ENCODE measurements around the gene TFDP1. TPM values are rescaled to one million over a fixed set of nuclear protein-coding genes. Genes with fewer than 3 reads are reported as not detected.

TFDP1 gene
- total RNA-seq, 3 donors from 2014 or later (not counting 1 experiment from before 2014, with no cell fraction given), result 26.3 to 44.3 (median 29.2) TPM

GRCh38 chr13:113601166-113602070, 16.9 kb downstream of the TFDP1 start:
- Mint-ChIP-seq H3K9me3 (no peaks in the 10 kb centered on the region), H3K4me3 (no peak overlapping the region), H3K4me1 (peaks cover 29 to 48% of the 10 kb centered on the region in 2 donors), H3K27me3 (ENCODE audit: low read depth in 2 of 2) (no peaks in the 10 kb centered on the region), H3K27ac (no peak overlapping the region), H3K36me3 (no peaks in the 10 kb centered on the region)
- TF ChIP-seq, protein P1, sequence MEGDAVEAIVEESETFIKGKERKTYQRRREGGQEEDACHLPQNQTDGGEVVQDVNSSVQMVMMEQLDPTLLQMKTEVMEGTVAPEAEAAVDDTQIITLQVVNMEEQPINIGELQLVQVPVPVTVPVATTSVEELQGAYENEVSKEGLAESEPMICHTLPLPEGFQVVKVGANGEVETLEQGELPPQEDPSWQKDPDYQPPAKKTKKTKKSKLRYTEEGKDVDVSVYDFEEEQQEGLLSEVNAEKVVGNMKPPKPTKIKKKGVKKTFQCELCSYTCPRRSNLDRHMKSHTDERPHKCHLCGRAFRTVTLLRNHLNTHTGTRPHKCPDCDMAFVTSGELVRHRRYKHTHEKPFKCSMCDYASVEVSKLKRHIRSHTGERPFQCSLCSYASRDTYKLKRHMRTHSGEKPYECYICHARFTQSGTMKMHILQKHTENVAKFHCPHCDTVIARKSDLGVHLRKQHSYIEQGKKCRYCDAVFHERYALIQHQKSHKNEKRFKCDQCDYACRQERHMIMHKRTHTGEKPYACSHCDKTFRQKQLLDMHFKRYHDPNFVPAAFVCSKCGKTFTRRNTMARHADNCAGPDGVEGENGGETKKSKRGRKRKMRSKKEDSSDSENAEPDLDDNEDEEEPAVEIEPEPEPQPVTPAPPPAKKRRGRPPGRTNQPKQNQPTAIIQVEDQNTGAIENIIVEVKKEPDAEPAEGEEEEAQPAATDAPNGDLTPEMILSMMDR (IDR thresholded peaks at IDR 0.05), result no peak
- H3K4me3 ChIP-seq (ENCODE audit: low read length), result no peak overlapping the region
- peaks cover 4% of the 10 kb centered on the region for H3K9me3 ChIP-seq (ENCODE audit: control insufficient read depth, insufficient read depth, low read length)
- no peaks in the 10 kb centered on the region for H3K27me3 ChIP-seq (ENCODE audit: control insufficient read depth, insufficient read depth, low read length)
- intact Hi-C loops (cut with micrococcal nuclease), result no loop called here
- no peaks in the 10 kb centered on the region for H3K36me3 ChIP-seq (ENCODE audit: control insufficient read depth, insufficient read depth, low read length)
- no peak for DNase-seq
- H3K4me1 ChIP-seq (ENCODE audit: control insufficient read depth, insufficient read depth, low read length), result peaks cover 14% of the 10 kb centered on the region
- no peak for ATAC-seq
- H3K27ac ChIP-seq (ENCODE audit: low read length), result no peak overlapping the region
- WGBS (ENCODE audit: insufficient coverage), result 96% methylated on average over 28 of the region's 28 CpGs

DNA sequence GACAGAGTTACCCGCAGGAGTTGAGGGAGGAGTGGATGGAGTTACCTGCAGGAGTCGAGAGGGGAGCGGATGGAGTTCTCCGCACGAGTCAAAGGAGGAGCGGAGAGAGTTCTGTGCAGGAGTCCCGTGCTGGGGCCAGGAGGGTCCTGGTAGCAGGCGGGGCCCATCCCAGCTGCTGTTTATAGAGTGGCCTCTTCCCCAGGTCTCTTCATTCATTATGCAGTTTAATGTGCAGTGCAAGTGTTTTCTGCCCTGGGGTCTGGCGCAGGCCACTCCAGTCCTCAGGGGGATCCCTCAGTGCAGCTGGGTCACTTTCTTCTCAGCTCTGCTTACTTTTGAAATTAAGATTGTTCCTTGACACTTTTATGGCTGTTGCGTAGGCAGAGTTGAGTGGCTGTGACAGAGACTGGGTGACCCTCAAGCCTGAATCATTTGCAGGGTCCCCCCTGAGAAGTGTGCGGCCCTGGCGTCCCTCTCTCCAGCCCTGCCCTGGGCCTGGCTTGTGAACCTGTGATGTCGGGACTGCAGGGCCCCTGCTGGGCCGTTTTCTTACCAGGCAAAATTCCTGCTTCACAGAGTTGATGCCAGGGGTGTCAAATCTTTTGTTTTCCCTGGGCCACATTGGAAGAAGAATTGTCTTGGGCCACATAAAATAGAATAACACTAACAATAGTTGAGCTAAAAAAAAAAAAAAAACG, 17.9 kb downstream of the TFDP1 start:
- TF ChIP-seq, protein P1 (IDR thresholded peaks at IDR 0.05), result no peak
- ATAC-seq, result no peak
- 95% methylated on average over 15 of the region's 15 CpGs for WGBS (ENCODE audit: insufficient coverage)
- peaks cover 4% of the 10 kb centered on the region for H3K9me3 ChIP-seq (ENCODE audit: control insufficient read depth, insufficient read depth, low read length)
- DNase-seq, result no peak
- H3K27ac Mint-ChIP-seq, result no peak overlapping the region
- H3K4me1 ChIP-seq (ENCODE audit: control insufficient read depth, insufficient read depth, low read length), result peaks cover 24% of the 10 kb centered on the region
- no peaks in the 10 kb centered on the region for H3K36me3 Mint-ChIP-seq
- no peak overlapping the region for H3K4me3 ChIP-seq (ENCODE audit: low read length)
- H3K27ac ChIP-seq (ENCODE audit: low read length), result no peak overlapping the region
- no peaks in the 10 kb centered on the region for H3K36me3 ChIP-seq (ENCODE audit: control insufficient read depth, insufficient read depth, low read length)
- no peaks in the 10 kb centered on the region for H3K9me3 Mint-ChIP-seq
- H3K4me3 Mint-ChIP-seq, result no peak overlapping the region
- intact Hi-C loops (cut with micrococcal nuclease), result no loop called here
- no peaks in the 10 kb centered on the region for H3K27me3 Mint-ChIP-seq (ENCODE audit: low read depth in 2 of 2)
- no peaks in the 10 kb centered on the region for H3K27me3 ChIP-seq (ENCODE audit: control insufficient read depth, insufficient read depth, low read length)
- peaks cover 39 to 53% of the 10 kb centered on the region in 2 donors for H3K4me1 Mint-ChIP-seq

- Mint-ChIP-seq H3K9me3 (no peaks in the 10 kb centered on the region), H3K36me3 (no peaks in the 10 kb centered on the region), H3K27ac (no peak overlapping the region), H3K4me3 (no peak overlapping the region), H3K27me3 (ENCODE audit: low read depth in 2 of 2) (no peaks in the 10 kb centered on the region), H3K4me1 (peaks cover 47 to 58% of the 10 kb centered on the region in 2 donors)
- intact Hi-C loops (cut with micrococcal nuclease), result no loop called here
- Histone ChIP-seq H3K4me3 (ENCODE audit: low read length) (no peak overlapping the region), H3K4me1 (ENCODE audit: control insufficient read depth, insufficient read depth, low read length) (peaks cover 32% of the 10 kb centered on the region), H3K9me3 (ENCODE audit: control insufficient read depth, insufficient read depth, low read length) (peaks cover 4% of the 10 kb centered on the region), H3K27ac (ENCODE audit: low read length) (no peak overlapping the region), H3K36me3 (ENCODE audit: control insufficient read depth, insufficient read depth, low read length) (no peaks in the 10 kb centered on the region), H3K27me3 (ENCODE audit: control insufficient read depth, insufficient read depth, low read length) (no peaks in the 10 kb centered on the region)
- 87% methylated on average over 13 of the region's 13 CpGs for WGBS (ENCODE audit: insufficient coverage)
- TF ChIP-seq, protein P1 (IDR thresholded peaks at IDR 0.05), result no peak
- no peak for ATAC-seq
- no peak for DNase-seq
Observed at GRCh38 chr13:113603116-113603710, 18.7 kb downstream of the TFDP1 start.
